GM21515 (cell line): ENCODE results near the gene RPL28.

Experiments used
- ATAC-seq: cut with Tn5 transposase; IDR thresholded peaks from one replicate; pipeline ENCODE4 v1.9.1; 2021; ENCODE audit not compliant: unreplicated experiment

The RPL28 gene

DNA sequence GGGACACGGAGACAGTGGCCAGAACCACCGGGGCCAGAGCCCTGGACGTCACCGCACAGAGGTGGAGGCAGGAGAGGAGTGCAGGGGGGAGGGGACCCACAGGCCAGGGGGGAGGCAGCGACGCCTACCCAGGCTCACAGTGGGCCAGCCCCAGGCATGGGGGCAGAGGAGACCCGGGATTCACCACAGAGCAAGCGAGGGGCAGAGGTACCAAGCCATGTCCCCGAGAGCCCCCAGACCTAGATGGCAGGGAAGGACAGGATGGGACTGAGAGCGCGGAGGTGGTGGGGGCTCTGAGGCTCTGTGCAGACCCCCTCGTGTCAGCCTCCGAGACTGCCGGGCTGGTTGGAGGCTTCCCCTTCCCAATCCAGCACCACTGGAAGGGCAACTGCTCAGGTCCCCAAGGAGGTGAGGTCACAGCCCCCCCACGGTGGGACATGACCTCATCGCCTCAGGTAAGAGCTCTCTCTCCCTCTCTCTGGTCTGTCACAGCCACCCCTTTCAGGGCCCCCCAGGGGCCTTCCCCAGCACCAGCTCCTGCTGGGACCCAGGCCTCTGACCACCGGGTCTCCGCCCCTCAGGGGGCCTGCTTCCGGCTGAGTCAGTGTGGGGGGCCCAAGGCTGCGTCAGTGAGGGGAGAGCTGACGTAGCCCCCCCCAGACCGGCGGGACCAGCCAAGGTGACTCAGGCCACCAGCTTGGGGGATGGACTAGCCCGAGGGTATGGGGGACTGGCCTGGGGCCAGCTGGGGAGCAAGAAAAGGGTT is 13.2 kb upstream of the RPL28 start:
- ATAC-seq, result no peak

DNA sequence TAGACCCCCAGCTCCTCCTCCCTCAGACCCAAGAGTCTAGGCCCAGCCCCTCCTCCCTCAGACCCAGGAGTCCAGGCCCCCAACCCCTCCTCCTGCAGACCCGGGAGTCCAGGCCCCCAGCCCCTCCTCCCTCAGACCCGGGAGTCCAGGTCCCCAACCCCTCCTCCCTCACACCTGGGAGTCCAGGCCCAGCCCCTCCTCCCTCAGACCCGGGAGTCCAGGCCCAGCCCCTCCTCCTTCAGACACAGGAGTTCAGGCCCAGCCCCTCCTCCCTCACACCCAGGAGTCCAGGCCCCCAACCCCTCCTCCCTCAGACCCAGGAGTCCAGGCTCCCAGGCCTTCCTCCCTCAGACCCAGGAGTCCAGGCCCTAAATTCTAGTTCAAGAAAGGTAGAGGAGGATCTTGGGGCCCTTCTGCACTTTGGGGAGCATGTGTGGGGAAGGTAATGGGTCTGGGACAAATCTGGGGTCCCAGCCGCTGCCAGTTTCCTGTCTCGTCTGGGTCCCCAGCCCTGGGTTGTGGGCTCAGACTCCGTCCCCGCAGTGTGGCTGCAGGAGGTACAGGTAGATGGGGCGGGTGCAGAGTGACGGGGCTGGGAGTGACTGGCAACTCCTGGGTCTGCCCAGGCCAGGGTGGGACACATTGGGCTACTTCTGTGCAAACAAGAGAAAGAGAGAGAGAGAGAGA is 12.3 kb upstream of the RPL28 start:
- no peak for ATAC-seq

DNA sequence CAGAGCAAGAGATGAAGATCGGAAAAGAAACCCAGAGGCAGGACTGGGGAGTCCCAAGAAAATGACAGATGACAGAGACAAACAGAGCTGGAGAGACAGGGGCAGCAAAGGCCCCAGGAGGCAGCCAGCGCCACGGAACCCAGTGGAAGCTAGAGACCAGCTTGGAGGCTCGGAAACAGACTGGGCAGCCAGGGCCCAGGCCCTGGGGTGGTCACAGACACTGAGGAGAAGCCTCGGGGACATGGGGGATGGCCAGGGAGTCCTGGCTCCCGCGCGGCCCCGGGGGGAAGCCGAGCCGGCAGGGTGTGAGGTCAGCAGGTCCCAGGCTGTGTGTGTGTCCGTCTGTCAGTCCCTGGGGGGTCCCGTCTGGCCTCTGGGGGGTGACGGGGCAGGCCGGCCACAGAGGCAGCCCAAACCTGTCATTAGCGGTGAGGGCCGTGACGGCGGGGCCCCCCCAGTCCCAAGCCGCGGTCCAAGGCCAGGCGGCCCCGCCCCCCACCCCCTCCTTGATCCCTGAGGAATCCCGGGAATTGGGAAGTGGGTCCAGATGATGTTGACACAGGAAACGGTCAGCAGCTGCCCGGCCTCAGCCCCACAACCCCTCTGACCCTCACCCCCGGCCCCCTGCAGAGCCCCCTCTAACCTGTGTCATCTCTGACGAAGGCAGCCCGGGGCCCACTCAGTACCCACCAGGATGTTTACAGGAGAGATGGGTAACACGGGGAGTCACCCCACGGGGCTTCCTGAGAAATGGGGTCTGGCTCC is 11.6 kb upstream of the RPL28 start:
- no peak for ATAC-seq

DNA sequence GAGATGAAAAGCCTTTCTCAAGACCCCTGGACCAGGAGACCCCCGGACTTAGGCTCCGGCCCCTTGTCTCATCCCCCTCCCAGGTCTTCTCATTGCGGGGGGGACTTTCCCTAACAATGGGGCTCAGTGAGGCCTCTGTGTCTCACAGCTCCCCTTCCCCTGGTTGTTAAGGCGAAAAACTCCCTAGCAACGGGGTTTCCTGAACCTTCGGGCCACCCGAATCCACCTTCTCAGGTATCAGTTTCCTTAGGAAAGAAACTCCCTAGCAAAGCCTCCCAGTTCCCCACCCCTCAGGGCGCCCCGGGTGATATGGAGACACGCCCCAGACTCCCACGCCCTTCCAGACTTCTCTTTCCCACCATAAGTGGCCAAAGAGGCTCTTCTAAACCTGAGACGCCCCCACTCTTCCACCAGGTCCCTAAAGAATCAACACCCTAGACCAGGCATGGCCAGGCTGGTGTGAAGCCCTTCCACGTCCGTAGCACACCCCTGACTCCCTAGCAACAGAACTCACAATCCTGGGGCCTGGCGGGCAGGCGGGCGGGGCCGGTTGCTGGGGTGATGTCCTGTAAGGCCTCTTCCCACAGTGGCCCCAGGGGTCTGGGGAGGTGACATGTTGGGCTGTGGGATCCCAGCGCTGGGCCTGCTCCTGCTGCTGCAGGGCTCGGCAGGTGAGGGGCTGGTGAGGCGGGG is 9.3 kb upstream of the RPL28 start, which contains the start of gene TMEM190:
TSS of gene TMEM190 (plus strand) at position 586 of the 693 bp plus-strand sequence. CDS start at position 614, 28 bp downstream.
- ATAC-seq, result no peak

DNA sequence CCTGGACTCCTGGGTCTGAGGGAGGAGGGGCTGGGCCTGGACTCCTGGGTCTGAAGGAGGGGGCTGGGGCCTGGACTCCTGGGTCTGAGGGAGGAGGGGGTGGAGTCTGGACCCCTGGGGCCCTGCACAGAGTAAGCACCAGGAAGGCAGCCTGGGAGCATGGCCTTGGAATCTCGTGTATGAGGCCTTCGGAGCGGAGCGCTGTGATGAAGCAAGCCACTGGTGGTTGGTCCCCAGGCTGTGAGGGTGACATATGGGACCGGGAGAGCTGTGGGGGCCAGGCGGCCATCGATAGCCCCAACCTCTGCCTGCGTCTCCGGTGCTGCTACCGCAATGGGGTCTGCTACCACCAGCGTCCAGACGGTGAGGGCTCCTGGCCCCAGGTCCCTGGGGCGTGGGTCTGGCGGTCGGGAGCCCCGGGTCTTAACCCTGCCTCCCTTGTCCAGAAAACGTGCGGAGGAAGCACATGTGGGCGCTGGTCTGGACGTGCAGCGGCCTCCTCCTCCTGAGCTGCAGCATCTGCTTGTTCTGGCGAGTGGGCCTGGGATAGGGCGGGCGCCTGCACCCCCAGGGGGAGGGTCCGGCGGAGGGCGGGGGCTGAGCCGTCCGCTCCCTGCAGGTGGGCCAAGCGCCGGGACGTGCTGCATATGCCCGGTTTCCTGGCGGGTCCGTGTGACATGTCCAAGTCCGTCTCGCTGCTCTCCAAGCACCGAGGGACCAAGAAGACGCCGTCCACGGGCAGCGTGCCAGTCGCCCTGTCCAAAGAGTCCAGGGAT is 8.2 kb upstream of the RPL28 start:
- no peak for ATAC-seq

DNA sequence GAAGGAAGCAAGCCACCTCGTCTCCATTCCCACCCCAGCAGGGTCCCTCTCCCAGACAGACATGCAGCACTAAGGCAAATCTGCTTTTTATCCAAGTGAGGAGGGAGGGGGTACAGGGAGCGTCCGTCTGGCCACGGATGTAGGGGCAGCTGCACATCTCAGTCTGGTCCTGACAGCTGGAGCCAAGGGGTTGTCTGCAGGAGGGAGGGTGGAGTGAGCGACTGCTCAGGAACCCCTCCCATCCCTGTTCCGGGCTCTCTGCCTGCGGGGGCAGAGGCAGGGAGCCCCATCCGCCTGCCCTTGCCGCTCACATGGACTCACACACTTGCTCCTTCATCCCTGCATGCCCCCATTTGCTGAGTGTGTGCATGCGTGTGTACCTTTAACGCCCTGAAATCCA is 6.6 kb upstream of the RPL28 start:
- no peak for ATAC-seq

DNA sequence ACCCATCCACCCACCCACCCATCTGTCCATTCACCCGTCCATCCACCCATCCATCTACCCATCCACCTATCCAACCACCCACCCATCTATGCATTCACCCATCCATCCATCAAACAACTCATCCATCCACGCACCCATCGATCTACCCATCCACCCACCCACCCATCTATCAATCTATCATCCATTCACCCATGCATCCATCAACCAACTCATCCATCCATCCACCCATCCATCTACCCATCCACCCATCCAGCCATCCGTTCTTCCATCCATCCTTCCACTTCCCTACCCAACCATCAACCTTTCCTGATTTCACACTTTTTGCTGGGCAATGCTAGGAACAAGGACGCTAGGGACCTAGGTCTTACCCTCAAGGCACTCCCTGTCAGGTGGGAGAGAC is 3.7 kb upstream of the RPL28 start:
- ATAC-seq, result no peak

DNA sequence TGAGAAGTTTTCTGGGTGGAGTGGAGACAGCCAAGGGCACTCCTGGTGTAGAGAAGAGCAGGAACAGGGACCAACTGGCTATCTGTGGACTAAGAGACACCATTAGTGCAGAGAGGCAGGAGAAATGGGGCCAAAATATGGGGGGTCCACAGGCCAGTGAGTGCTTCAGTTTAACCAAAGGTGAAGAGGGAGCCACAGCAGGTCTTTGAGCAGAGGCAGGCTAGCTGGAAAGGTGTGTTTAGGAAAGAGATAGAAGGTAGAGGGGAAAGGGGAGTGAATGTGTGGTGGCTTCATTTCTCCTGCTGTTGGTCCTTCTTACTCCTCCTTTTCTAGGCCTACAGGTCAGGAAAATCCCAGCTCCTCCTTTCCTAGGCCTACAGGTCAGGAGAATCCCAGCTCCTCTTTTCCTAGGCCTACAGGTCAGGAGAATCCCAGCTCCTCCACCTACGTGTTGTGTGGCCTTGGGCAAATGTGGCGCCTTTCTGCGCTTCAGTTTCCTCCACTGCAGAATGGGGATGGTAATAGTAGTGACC is 3.1 kb upstream of the RPL28 start:
- ATAC-seq, result no peak

DNA sequence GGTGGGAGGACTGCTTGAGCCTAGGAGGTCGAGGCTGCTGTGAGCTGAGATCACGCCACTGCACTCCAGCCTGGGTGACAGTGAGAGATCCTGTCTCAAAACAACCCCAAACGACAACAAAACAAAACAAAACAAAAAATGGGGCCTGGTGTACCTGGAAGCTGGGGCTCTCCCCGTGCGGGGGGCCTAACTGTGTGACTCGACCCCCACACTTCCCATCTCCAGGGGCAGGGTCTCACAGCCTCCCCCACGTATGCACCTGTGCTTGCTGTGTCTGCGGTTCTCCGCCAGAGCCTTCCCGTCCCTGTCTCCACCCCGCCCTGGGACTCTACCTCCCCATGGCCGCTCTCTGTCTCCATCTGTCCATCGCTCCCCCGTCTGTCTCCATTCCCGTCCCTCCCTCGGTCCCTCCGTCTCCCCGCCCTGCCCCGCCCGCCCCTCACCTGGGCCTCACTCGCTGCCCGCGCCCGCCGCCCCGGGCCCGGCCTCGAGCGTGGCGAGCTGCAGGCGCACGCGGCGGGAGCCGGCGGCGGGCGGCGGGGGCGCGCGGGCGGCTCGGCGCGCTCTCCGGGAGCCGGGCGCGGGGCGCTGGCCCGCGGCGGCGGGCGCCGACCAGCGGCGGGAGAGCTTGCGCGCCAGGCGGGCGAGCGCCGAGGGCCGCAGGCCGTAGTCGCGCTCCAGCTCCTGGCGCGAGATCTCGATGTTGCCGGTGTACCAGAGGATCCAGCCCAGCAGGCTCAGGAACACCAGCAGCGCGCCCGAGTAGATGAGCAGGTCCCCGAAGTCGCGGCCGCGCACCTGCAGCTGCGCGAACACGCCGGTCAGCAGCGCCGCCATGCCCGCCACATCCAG is 2.2 kb upstream of the RPL28 start:
- peak; percentile 11 for ATAC-seq

DNA sequence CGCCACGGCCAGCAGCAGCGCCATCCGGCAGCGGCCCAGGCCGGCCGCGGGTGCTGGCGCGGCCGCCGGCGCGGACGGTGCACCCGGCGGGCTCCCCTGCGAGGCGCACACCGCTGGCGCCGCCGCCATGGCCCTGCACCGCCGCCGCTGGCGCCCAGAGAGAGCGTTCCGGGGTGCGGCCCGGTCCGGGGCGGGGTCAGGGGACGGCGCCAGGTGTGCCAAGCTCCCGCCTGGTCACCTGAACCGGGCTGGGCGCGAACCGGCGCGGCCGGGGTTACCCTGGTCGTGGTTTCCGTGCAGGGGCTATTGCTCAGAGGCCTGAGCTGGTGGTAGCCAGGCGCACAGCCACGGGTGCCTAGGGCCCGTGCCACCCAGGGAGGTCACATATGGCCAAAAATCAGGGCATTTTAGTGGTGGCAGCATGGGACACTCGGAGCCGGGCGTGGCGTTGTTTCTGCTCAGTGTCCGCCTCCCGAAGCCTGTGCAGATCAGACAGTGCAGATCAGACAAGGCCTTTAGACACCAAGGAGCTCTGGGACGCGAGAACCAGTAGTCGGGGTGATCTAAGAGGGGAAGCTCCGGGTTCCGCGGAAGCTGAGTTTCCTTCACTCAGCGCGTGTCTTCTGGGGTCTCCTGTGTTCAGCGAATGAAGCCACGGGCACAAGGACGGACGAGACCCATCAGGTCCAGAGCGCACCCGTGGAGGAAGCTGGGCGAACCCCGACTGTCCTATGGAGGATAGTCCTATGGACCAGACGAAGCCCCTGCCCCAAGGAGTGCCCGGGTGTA is 1.4 kb upstream of the RPL28 start, which contains the start of gene TMEM238:
TSS of gene TMEM238 (minus strand) at position 162 of the 789 bp plus-strand sequence. CDS start at position 129, 33 bp downstream.
- ATAC-seq, result peak; percentile 26

DNA sequence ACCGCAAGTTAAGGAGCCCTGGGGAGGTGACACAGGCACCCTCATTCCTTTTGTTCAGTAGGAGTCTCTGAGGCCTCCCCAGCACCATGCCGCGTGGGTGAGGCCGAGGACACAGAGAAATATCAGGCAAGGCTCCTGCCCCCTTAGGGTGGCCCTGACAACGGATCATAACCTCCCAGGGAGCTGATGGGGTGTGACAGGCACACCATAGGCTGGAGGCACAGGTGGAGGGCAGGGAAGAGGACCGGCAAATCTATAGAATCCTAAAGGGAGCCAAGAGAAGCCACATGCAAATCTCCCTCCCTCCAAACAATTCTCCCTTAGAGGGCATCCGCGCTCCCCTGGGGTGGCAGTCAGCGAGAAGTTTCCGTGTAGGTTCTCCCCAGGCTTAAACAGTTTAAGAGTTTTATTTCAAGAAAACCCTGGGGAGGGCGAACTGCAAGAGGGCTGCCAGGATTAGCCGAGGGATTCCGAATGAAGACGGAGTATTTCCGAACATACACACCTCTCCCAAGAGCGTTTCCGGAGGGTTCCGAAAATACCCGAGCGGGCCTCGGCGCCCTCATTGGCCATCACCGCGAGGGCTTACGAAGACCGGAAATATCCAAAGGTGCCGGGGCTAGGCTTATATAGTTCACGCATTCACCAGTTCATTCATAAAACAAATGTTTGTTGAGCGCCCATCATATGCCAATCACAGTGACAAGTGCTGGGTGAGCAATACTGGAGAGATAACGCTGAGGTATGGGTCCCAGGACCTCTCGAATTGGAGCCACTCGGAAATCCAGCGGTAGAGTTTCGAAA is 610 bp upstream of the RPL28 start:
- ATAC-seq, result peak; percentile 53

DNA sequence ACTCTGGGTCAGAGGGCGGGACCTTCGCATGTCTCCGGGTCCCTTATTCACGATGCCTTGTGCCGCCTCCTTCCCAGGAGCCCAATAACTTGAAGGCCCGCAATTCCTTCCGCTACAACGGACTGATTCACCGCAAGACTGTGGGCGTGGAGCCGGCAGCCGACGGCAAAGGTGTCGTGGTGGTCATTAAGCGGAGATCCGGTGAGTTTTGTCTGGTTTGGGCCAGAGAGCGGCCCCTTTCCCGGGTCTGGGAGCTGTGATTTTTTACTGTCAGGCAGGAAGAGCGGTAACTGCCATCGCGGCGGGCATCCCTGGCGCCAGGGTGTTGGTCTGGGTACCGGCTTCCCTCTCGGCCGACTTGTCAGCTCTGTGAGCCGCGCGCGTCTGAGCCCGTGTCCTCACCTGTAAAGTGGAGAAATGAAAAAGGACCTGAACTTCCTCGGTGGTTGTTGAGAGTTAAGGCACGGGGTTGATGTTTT is 800 bp downstream of the RPL28 start:
- ATAC-seq, result no peak

DNA sequence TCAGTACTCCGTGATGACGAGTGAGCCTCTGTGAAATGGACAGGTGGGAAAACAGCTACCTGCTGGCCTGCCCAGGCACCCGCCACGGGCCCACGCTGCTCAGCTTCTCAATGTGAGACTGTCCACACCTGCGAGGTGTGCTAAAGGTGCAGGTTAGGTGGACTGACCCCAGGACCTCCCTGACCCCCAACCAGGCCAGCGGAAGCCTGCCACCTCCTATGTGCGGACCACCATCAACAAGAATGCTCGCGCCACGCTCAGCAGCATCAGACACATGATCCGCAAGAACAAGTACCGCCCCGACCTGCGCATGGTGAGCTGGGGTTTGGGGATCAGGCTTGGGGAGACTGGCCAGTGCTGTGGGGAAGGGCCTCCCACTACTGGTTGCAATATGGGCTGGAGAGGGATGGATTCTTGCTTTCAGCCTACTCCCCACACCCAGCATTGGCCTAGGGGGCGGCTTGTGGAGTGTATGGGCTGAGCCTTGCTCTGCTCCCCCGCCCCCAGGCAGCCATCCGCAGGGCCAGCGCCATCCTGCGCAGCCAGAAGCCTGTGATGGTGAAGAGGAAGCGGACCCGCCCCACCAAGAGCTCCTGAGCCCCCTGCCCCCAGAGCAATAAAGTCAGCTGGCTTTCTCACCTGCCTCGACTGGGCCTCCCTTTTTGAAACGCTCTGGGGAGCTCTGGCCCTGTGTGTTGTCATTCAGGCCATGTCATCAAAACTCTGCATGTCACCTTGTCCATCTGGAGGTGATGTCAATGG is 2.2 kb downstream of the RPL28 start:
- no peak for ATAC-seq

DNA sequence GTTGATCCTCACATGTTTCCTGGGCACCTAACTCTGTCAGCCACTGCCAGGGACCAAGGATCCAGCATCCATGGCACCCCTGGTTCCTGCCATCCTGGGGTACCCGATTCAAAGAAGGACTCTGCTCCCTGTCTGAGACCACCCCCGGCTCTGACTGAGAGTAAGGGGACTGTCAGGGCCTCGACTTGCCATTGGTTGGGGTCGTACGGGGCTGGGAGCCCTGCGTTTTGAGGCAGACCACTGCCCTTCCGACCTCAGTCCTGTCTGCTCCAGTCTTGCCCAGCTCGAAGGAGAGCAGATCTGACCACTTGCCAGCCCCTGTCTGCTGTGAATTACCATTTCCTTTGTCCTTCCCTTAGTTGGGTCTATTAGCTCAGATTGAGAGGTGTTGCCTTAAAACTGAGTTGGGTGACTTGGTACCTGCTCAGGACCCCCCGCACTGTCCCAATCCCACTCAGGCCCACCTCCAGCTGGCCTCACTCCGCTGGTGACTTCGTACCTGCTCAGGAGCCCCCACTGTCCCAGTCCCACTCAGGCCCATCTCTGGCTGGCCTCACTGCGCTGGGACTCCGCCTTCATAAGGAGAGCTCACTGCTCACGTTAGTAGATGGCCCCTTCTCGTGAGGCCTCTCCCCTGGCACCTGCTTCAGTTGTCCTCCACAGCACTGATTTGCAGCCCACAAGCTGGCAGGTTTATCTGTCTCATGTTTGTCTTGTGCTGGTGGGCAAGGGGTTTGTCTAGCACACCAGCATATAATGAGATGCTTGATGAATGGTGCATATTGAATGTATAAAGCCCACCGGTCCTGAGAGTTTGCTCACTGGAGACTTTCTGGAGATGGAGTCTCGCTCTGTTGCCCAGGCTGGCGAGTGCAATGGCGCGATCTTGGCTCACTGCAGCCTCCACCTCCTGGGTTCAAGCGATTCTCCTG is 3.9 kb downstream of the RPL28 start:
- no peak for ATAC-seq

DNA sequence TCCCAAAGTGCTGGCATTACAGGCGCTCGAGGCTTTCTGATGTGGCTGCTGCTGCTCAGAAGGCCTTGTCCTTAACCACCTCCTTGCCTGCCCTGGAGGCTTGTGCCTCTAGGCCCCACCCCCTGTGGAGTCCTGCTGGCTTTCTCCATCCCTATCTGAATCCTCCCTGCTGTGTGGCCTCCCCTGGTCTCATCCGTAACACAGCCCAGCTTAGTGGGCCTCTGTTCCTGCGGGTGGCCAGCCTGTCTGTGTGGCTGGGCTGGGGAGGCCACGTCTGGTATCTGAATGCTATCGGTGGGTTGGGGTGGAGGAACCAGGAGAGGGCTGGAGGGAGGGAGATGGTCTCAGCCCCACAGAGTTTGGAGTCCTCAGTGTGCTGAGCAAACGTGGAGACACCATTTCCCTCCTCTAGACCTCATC is 4.7 kb downstream of the RPL28 start:
- ATAC-seq, result no peak
